NAMALWA (cell line): ENCODE data around the gene TESMIN.

ENCODE experiments used
- DNase-seq: peaks from one replicate; pipeline ENCODE4 v3.0.0-alpha.2; 2015; ENCODE audit warnings: low spot score

The TESMIN gene

GRCh38 chr11:68659158-68659921, 92.0 kb downstream of the TESMIN start:
- no peak for DNase-seq

- no peak for DNase-seq
Measured at GRCh38 chr11:68658661-68659060, 92.7 kb downstream of the TESMIN start.

GRCh38 chr11:68658097-68658496, 93.2 kb downstream of the TESMIN start:
- no peak for DNase-seq
